Mammary epithelial cell (primary cell): ENCODE measurements around the gene SLC11A1.

Source experiments
- CTCF ChIP-seq, 2 donors: IDR thresholded peaks in 1 of 2; conservative IDR thresholded peaks in 1 of 2; 2 replicates each; pipeline ENCODE4 v1.5.1; 2011 to 2012; ENCODE audit warnings: inconsistent platforms in 2 of 2, low read length in 2 of 2, mild to moderate bottlenecking in 2 of 2, control low read depth in 1 of 2, low read depth in 1 of 2; ENCODE audit not compliant: insufficient read depth in 1 of 2; ENCODE audit errors: extremely low read depth in 1 of 2
- EZH2 ChIP-seq: IDR thresholded peaks from 2 replicates; pipeline ENCODE4 v1.6.1; 2012; ENCODE audit warnings: low read length, inconsistent platforms, borderline replicate concordance

- TF ChIP-seq CTCF (conservative IDR thresholded peaks at IDR 0.05 in 1 of 2, IDR thresholded peaks at IDR 0.05 in 1 of 2; ENCODE audit: extremely low read depth in 1 of 2, insufficient read depth in 1 of 2, low read depth in 1 of 2, low read length in 2 of 2), result no peak
- TF ChIP-seq EZH2, result no peak
Observed at GRCh38 chr2:218381916-218382366, at the start of gene SLC11A1.
